GM13977 (cell line): ENCODE measurements around the gene PCDHGC3.

Experiments used
- DNase-seq: peaks from one replicate; pipeline ENCODE4 v3.0.0; 2012; ENCODE audit warnings: low spot score
- CTCF ChIP-seq: IDR thresholded peaks from 2 replicates; pipeline ENCODE4 v1.5.1; 2012; ENCODE audit warnings: mild to moderate bottlenecking, control low read depth; ENCODE audit not compliant: insufficient read depth; ENCODE audit errors: extremely low read depth, missing control alignments
- in situ Hi-C: fragments of 300-500 bp; cut with MboI; formaldehyde crosslinking; loops from one replicate; pipeline ENCODE4 v1.12.0; 2022; ENCODE audit warnings: low sequenced_read_pairs, low pct_unique_long_range_greater_than_20kb, mixed read lengths, inconsistent platforms; ENCODE audit not compliant: unreplicated experiment

PCDHGC3 gene

DNA sequence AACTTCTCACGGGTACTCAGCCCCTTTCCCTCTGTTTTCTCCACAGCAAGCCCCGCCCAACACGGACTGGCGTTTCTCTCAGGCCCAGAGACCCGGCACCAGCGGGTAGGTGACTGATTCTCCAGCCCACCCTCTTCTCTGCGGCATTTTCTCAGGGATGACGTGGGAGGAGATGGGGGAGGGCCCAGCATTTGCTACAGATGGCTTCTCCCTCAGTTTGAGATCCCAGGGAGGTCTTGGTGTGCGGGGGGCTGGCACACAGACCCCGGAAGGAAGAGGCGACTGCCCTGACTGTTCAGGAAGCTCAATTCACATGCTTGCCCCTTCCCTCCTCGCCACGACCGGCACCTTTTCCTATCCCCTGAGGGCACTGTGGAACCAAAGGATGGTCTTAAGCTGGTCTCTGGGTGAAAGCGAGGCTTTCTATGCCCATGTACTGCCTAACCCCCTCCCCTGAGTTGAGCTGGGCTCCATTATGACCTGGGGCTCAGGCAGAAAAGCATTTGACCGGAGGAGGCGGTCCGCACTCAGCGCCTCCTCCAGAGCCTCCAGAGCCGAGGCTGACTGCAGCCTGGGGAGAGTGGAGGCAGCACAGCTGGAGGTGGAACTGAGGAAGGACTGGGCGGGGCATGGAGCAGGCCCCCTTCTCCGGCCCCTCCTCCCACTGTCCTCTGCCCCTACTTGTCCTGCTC, 19.1 kb downstream of the PCDHGC3 start:
- no peak for TF ChIP-seq CTCF
- DNase-seq = no peak
- in situ Hi-C loops = no loop called here

- in situ Hi-C loops = no loop called here
- no peak for DNase-seq
- TF ChIP-seq CTCF = no peak
Measured at GRCh38 chr5:141495453-141495811, 19.7 kb downstream of the PCDHGC3 start.

DNA sequence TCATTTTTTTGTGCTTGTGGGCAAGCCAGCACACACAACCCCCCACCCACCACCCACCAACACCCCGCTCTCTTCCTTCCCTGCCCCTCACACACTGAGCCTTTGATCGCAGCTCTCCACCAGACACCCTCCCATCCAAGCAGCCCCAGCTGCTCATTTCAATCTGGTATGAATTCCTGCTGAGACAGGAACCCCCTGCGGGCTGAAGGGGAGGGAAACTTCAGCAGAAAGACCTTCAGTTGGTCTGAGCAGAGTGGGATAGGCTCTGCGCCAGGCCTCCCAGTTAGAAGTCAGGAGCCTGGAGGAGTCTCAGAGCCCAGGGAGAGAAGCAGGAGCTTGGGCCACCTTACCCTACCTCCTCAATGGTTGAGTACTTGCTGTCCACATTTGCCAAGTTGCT, 20.3 kb downstream of the PCDHGC3 start:
- in situ Hi-C loops = no loop called here
- TF ChIP-seq CTCF = no peak
- no peak for DNase-seq

DNA sequence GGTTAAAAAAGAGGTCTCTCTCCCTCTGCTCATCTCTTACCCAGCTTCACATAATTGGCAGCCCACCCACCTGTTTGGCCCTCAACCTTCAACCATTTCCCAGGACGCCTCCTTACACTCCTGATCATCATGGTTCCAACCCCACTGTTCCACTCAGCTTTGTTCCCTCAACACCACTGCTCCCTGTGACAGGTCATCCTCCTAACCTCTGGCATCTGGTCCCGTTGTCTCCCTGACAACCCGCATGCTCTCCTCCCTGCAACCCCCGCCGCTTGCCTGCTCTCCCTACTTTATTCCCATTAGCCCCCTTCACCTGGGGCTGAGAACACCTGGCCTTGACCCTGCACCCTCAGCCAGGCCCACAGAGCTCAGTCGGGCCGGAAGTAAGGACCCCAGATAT, 26.0 kb downstream of the PCDHGC3 start:
- in situ Hi-C loops = no loop called here
- no peak for TF ChIP-seq CTCF
- no peak for DNase-seq

DNA sequence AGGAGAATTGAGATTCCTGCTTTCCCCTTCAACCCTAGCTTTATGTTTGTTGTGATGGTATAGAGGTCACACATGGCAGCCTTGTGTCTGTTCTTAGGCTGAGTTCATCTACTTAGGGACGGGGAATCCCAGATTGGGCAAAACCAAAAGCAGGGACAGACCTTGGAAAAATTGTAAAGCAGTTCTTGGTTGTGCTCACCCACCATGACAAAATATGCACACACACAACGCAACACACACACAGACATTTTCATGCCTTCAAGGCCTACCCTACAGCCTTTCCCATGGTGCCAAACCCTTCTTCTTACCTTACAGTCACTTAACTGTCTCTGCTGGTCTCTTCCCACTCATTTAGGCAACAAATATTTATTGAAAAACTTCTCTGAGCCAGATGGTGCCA, 27.9 kb downstream of the PCDHGC3 start:
- in situ Hi-C loops = no loop called here
- TF ChIP-seq CTCF = no peak
- DNase-seq = peak; percentile 15

DNA sequence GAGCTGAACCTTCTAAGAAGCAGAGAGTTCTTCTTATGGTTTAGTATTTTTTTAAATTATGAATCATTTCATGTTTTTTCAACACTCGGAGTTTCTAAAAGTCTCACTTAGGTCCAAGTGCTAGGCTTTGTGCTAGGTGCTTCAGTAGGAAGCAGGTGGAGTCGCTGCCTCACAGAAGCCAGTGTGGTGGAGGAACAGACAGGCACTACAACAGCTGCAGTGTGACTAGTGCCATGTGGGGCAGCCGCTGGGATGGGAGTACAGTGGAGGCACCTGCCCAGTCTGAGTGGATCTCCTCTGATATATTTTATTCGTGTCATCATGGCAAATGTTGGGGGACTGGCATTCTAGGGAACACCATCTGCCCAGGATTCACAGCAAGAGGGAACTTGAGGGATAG, 28.4 kb downstream of the PCDHGC3 start:
- peak; percentile 15 for DNase-seq
- in situ Hi-C loops = no loop called here
- TF ChIP-seq CTCF = no peak
